ENCODE data around the gene CHRDL2.
"Not testable (repeated sequence)": the region's sequence is repeated elsewhere in the genome, so short reads cannot be mapped to it uniquely, and the experiment has no call there.

Gene CHRDL2

GRCh38 chr11:74768172-74768651 lies 37.0 kb upstream of the CHRDL2 start:
- not testable (repeated sequence) for H3K27ac ChIP-seq (ENCODE audit: low read length); H3K9ac ChIP-seq (ENCODE audit: low read length); H3K4me3 ChIP-seq (ENCODE audit: low read length); H3K4me1 ChIP-seq (ENCODE audit: control insufficient read depth, low read depth, low read length); H3K36me3 ChIP-seq (ENCODE audit: control insufficient read depth, low read depth, low read length); H3K27me3 ChIP-seq (ENCODE audit: control insufficient read depth, insufficient read depth, low read length); H3K9me3 ChIP-seq (ENCODE audit: control insufficient read depth, low read depth, low read length)

DNA sequence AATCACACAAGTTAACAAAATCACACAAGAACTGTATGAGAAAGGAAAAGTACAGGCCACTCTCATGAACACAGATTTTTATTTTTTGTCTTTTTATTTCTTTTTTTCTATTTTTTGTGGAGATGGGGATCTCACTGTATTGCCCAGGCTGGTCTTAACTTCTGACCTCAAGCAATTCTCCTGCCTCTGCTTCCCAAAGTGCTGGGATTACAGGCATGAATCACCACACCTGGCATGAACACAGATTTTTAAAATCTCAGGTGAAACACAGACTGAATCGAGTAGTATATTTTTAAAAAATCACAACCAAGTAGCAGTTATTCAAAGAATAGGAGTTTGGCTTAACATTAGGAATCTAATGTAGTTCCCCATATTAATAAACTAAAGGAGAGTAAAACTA lies 35.7 kb upstream of the CHRDL2 start:
- H3K9me3 ChIP-seq (ENCODE audit: control insufficient read depth, low read depth, low read length), result no peaks in the 10 kb centered on the region
- no peaks in the 10 kb centered on the region for H3K27me3 ChIP-seq (ENCODE audit: control insufficient read depth, insufficient read depth, low read length)
- H3K4me3 ChIP-seq (ENCODE audit: low read length), result no peak overlapping the region
- no peak overlapping the region for H3K9ac ChIP-seq (ENCODE audit: low read length)
- H3K27ac ChIP-seq (ENCODE audit: low read length), result no peak overlapping the region
- H3K4me1 ChIP-seq (ENCODE audit: control insufficient read depth, low read depth, low read length), result no peaks in the 10 kb centered on the region
- no peaks in the 10 kb centered on the region for H3K36me3 ChIP-seq (ENCODE audit: control insufficient read depth, low read depth, low read length)

DNA sequence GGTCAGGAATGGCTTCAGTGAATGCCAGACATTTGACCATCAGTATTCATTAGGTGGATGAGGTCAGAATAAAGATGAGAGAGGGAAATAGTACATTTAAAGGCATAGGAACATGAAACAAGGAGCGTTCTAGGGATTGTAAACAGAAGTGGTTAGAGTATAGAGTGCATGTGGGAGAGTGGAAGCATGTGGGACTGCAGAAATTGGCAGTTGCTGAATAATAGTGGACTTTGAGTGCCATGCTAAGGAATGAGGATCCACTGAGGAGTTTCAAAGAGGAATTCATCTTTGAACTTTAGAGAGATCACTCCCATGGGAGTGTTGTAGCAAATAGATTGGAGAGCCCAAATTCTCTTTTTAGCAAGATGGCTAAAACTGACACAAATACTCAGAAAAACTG lies 25.3 kb upstream of the CHRDL2 start:
- no peak overlapping the region for H3K27ac ChIP-seq (ENCODE audit: low read length)
- H3K36me3 ChIP-seq (ENCODE audit: control insufficient read depth, low read depth, low read length), result no peaks in the 10 kb centered on the region
- peaks cover 21% of the 10 kb centered on the region for H3K4me1 ChIP-seq (ENCODE audit: control insufficient read depth, low read depth, low read length)
- no peaks in the 10 kb centered on the region for H3K27me3 ChIP-seq (ENCODE audit: control insufficient read depth, insufficient read depth, low read length)
- no peaks in the 10 kb centered on the region for H3K9me3 ChIP-seq (ENCODE audit: control insufficient read depth, low read depth, low read length)
- no peak overlapping the region for H3K4me3 ChIP-seq (ENCODE audit: low read length)
- no peak overlapping the region for H3K9ac ChIP-seq (ENCODE audit: low read length)

DNA sequence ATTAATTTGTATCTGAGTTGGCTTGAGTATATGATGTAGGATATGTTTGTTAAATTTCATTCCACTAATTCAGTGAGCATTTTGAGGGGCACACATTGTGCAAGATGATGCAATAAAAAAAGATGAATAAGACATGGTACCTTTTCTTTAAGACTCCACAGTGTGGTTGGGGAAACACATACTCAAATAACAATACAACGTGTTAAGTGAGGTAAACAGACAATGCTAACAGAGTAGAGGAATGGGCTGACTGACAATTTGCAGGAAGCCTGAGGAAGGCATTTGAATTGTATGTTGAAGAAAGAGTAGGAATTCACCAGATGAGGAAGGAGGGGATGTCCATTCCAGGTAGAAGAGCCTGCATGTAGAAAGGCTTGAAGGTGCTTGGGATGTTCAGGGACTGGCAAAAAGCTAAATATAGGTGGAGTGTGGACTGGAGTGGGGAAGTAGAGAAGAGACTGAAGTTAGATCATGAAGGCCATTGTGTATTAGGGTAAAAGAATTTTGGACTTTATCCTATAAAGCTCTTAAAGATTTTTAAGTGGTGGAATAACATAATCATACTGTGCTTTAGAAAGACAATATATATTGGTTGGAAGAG lies 24.3 kb upstream of the CHRDL2 start:
- Histone ChIP-seq H3K36me3 (ENCODE audit: control insufficient read depth, low read depth, low read length) (no peaks in the 10 kb centered on the region), H3K9ac (ENCODE audit: low read length) (no peak overlapping the region), H3K4me1 (ENCODE audit: control insufficient read depth, low read depth, low read length) (peaks cover 21% of the 10 kb centered on the region), H3K27me3 (ENCODE audit: control insufficient read depth, insufficient read depth, low read length) (no peaks in the 10 kb centered on the region), H3K4me3 (ENCODE audit: low read length) (no peak overlapping the region), H3K27ac (ENCODE audit: low read length) (no peak overlapping the region), H3K9me3 (ENCODE audit: control insufficient read depth, low read depth, low read length) (no peaks in the 10 kb centered on the region)

DNA sequence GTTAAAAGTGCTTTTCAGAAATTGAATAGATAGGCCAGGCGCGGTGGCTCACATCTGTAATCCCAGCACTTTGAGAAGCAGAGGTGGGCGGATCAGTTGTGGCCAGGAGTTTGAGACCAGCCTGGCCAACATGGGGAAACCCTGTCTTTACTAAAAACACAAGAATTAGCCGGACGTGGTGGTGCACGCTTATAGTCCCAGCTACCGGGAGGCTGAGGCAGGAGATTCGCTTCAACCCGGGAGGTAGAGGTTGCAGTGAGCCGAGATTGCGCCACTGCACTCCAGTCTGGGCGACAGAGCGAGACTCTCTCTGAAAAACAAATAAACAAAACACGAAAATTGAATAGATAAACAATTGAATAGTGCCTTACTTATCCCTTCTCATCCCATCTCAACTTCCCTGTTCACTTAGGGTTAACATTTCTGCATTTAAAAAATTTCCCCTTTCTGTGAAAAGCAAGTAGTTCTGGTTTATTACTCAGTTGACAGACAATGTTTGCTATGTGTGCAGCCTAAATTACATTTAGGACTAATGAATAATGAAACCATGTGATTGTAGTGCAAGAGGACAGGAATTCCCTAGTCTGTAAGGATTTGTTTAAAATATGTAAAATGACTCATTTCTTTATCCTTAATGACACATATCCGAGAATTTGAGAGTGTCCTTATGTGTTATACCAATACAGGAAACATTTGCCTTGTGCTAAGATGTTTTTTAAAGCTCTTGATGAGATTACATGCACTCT lies 23.5 kb upstream of the CHRDL2 start:
- Histone ChIP-seq H3K4me1 (ENCODE audit: control insufficient read depth, low read depth, low read length) (peaks cover 26% of the 10 kb centered on the region), H3K9me3 (ENCODE audit: control insufficient read depth, low read depth, low read length) (no peaks in the 10 kb centered on the region), H3K4me3 (ENCODE audit: low read length) (no peak overlapping the region), H3K27ac (ENCODE audit: low read length) (no peak overlapping the region), H3K36me3 (ENCODE audit: control insufficient read depth, low read depth, low read length) (no peaks in the 10 kb centered on the region), H3K27me3 (ENCODE audit: control insufficient read depth, insufficient read depth, low read length) (peaks cover 2% of the 10 kb centered on the region), H3K9ac (ENCODE audit: low read length) (no peak overlapping the region)

DNA sequence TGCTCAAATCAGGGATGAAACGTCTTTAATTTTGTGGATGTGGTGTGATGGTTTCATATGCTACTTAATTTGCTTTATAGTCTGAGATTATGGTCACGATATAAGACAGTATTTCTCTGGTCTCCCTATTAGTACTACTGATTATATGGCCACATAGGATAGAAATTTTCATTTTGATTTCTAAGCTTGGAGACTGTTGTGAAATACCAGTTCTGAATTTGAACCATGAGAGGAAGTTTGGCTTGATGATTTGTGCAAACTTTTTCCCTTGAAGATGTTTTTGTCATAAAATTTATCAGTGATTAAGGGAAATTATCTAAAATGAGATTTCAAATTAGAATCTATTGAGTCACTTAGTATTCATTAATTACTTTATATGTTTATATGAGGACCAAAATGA lies 20.1 kb upstream of the CHRDL2 start:
- Histone ChIP-seq H3K9me3 (ENCODE audit: control insufficient read depth, low read depth, low read length) (no peaks in the 10 kb centered on the region), H3K4me1 (ENCODE audit: control insufficient read depth, low read depth, low read length) (peaks cover 35% of the 10 kb centered on the region), H3K36me3 (ENCODE audit: control insufficient read depth, low read depth, low read length) (no peaks in the 10 kb centered on the region), H3K4me3 (ENCODE audit: low read length) (no peak overlapping the region), H3K27ac (ENCODE audit: low read length) (no peak overlapping the region), H3K27me3 (ENCODE audit: control insufficient read depth, insufficient read depth, low read length) (peaks cover 3% of the 10 kb centered on the region), H3K9ac (ENCODE audit: low read length) (no peak overlapping the region)

GRCh38 chr11:74750598-74750997 lies 19.4 kb upstream of the CHRDL2 start:
- H3K4me3 ChIP-seq (ENCODE audit: low read length); H3K27ac ChIP-seq (ENCODE audit: low read length); H3K9me3 ChIP-seq (ENCODE audit: control insufficient read depth, low read depth, low read length); H3K27me3 ChIP-seq (ENCODE audit: control insufficient read depth, insufficient read depth, low read length); H3K9ac ChIP-seq (ENCODE audit: low read length); H3K36me3 ChIP-seq (ENCODE audit: control insufficient read depth, low read depth, low read length): not testable (repeated sequence)
- H3K4me1 ChIP-seq (ENCODE audit: control insufficient read depth, low read depth, low read length), result peaks cover 31% of the 10 kb centered on the region

DNA sequence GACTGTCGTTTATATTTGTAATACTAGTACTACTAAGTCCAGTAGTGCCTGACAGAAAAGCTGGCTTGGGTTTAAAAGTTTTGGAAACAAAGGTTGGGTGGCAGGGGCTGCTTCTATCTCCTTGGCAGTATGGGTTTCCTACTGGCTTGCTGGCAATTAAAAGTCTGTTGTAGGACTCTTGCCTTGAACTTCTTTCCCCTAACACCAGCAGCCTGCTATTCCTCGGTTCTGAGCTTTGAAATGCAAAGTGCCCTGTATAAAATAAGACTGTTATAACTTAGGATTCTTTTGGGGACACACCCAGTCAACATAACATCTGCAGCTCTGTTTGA lies 18.7 kb upstream of the CHRDL2 start:
- H3K9ac ChIP-seq (ENCODE audit: low read length), result peak overlapping the region; percentile 72
- no peaks in the 10 kb centered on the region for H3K36me3 ChIP-seq (ENCODE audit: control insufficient read depth, low read depth, low read length)
- peaks cover 25% of the 10 kb centered on the region for H3K4me1 ChIP-seq (ENCODE audit: control insufficient read depth, low read depth, low read length)
- no peak overlapping the region for H3K27ac ChIP-seq (ENCODE audit: low read length)
- peak overlapping the region; percentile 57 for H3K4me3 ChIP-seq (ENCODE audit: low read length)
- H3K9me3 ChIP-seq (ENCODE audit: control insufficient read depth, low read depth, low read length), result no peaks in the 10 kb centered on the region
- peaks cover 3% of the 10 kb centered on the region for H3K27me3 ChIP-seq (ENCODE audit: control insufficient read depth, insufficient read depth, low read length)

GRCh38 chr11:74749127-74749964 lies 18.1 kb upstream of the CHRDL2 start:
- H3K27me3 ChIP-seq (ENCODE audit: control insufficient read depth, insufficient read depth, low read length), result peaks cover 3% of the 10 kb centered on the region
- no peaks in the 10 kb centered on the region for H3K9me3 ChIP-seq (ENCODE audit: control insufficient read depth, low read depth, low read length)
- peak overlapping the region; percentile 72 for H3K9ac ChIP-seq (ENCODE audit: low read length)
- peak overlapping the region; percentile 62 for H3K4me3 ChIP-seq (ENCODE audit: low read length)
- no peak overlapping the region for H3K27ac ChIP-seq (ENCODE audit: low read length)
- H3K36me3 ChIP-seq (ENCODE audit: control insufficient read depth, low read depth, low read length), result no peaks in the 10 kb centered on the region
- peaks cover 19% of the 10 kb centered on the region for H3K4me1 ChIP-seq (ENCODE audit: control insufficient read depth, low read depth, low read length)

GRCh38 chr11:74748211-74749126 lies 17.2 kb upstream of the CHRDL2 start, which contains the start of gene RNF169:
TSS of gene RNF169 (plus strand) at chr11:74748849. CDS start at chr11:74748881, 32 bp downstream.
- no peaks in the 10 kb centered on the region for H3K36me3 ChIP-seq (ENCODE audit: control insufficient read depth, low read depth, low read length)
- H3K9me3 ChIP-seq (ENCODE audit: control insufficient read depth, low read depth, low read length), result no peaks in the 10 kb centered on the region
- H3K27me3 ChIP-seq (ENCODE audit: control insufficient read depth, insufficient read depth, low read length), result peaks cover 3% of the 10 kb centered on the region
- no peak within 1 kb of the TSS for H3K27ac ChIP-seq (ENCODE audit: low read length)
- H3K4me3 ChIP-seq (ENCODE audit: low read length), result peak within 1 kb of the TSS; percentile 62
- H3K9ac ChIP-seq (ENCODE audit: low read length), result peak within 1 kb of the TSS; percentile 72
- peaks cover 14% of the 10 kb centered on the region for H3K4me1 ChIP-seq (ENCODE audit: control insufficient read depth, low read depth, low read length)

DNA sequence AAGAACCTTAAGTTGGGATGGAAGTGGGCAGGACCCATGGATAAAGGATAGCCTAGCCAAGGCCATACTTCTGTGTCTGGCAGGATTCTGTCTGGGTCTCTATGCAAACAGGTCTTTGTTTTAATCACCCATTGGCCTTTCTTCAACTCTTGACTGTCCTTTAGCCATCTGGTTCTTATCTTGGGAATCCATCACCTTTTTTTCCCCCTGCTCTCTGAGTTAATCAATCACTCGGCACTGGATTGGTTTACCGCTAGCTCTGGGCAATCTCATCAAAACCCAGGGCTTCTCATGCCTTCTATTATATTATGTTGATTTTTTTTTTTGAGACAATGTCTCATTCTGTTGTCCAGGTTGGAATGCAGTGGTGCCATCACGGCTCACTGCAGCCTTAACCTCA lies 15.6 kb upstream of the CHRDL2 start:
- H3K4me1 ChIP-seq (ENCODE audit: control insufficient read depth, low read depth, low read length), result peaks cover 14% of the 10 kb centered on the region
- H3K27ac ChIP-seq (ENCODE audit: low read length), result no peak overlapping the region
- no peak overlapping the region for H3K9ac ChIP-seq (ENCODE audit: low read length)
- H3K4me3 ChIP-seq (ENCODE audit: low read length), result no peak overlapping the region
- H3K36me3 ChIP-seq (ENCODE audit: control insufficient read depth, low read depth, low read length), result no peaks in the 10 kb centered on the region
- peaks cover 3% of the 10 kb centered on the region for H3K27me3 ChIP-seq (ENCODE audit: control insufficient read depth, insufficient read depth, low read length)
- H3K9me3 ChIP-seq (ENCODE audit: control insufficient read depth, low read depth, low read length), result no peaks in the 10 kb centered on the region
